HG03378 (cell line): ENCODE results near the gene ZNF367.

Experiments used
- ATAC-seq: cut with Tn5 transposase; IDR thresholded peaks from one replicate; pipeline ENCODE4 v1.9.1; 2021; ENCODE audit warnings: mild to moderate bottlenecking, moderate library complexity; ENCODE audit not compliant: unreplicated experiment

The ZNF367 gene

GRCh38 chr9:96418083-96418919, at the start of gene ZNF367:
Gene ZNF367 (minus strand): TSS chr9:96418370. CDS start chr9:96418032, 338 bp downstream.
- peak; percentile 49 for ATAC-seq

DNA sequence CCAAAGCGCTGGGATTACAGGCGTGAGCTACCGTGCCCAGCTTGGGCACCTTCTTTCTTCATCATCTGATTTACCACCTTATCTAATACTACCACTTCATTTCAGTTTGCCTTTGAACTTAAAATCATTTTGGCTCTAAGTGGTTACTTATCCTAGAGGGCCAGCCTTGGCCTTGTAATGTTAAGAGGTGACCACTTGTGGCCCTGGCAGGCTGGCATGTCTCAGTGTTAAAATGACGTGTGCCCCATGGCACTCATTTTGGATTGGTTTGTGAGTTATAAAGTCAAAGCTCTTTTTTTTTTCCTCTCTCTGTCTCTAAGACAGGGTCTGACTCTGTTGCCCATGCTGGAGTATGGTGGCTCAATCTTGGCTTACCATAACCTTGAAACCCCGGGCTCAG, 49.6 kb upstream of the ZNF367 start:
- no peak for ATAC-seq

DNA sequence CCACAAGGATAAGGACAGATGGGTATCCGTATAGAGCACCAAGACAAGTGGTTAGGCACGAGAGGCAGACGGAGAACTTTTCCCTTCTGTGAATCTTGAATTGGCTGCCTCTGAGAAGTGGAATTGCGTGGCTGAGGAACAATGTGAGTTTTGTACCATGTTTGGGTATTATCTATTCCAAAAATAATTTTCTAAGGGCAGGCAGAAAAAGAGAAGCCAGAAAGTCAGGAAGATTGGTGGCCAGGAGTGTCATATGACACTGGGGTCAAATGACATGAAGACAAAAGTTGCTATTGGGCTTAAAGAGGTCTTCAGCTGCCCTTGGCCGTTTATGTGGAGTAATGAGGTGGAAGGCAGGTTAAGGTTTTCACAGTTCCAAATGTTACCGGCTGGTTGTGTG, 46.3 kb upstream of the ZNF367 start:
- no peak for ATAC-seq

GRCh38 chr9:96462541-96462940, 44.4 kb upstream of the ZNF367 start:
- ATAC-seq, result no peak

- no peak for ATAC-seq
Measured at GRCh38 chr9:96461336-96461735, 43.2 kb upstream of the ZNF367 start.

- no peak for ATAC-seq
Measured at GRCh38 chr9:96460882-96461281, 42.7 kb upstream of the ZNF367 start.

- ATAC-seq, result no peak
Measured at GRCh38 chr9:96460470-96460869, 42.3 kb upstream of the ZNF367 start.

DNA sequence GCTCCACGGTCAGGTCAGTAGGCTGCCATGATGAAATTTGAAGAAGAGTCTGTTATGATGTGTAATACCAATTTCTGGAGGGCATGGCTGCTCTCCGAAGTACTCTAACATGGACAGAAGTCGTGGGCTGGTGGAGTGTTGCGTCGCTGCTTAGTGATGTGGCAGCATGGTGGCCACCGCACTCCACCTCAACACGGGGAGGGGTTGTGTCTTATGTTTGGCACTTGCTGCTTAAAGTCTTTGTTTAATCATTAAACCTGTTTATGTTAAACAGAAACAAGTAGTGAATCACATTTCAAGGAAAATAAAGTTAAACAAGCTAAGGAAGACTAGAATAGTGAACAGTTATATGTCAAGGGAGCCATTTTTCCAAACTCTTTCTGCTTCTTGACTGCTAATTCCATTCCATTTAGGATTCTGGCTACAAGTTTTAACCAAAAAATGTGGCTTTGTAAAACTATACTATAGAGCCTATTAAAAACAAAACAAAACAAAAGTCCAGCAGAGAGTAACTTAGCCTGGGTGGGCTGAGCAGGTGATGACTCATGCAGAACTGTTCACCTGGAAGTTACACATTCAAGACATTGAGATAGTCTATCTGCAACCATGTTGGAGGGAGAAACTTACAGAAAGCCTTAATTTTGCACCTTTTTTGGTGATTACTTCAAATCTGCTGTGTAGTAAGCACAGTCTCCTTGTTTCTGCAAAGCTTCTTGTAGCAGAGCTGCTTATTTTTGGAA, 41.3 kb upstream of the ZNF367 start:
- no peak for ATAC-seq

- no peak for ATAC-seq
Measured at GRCh38 chr9:96458226-96458625, 40.1 kb upstream of the ZNF367 start.

- ATAC-seq, result no peak
Measured at GRCh38 chr9:96457266-96457665, 39.1 kb upstream of the ZNF367 start.

GRCh38 chr9:96453625-96454024, 35.5 kb upstream of the ZNF367 start:
- no peak for ATAC-seq

DNA sequence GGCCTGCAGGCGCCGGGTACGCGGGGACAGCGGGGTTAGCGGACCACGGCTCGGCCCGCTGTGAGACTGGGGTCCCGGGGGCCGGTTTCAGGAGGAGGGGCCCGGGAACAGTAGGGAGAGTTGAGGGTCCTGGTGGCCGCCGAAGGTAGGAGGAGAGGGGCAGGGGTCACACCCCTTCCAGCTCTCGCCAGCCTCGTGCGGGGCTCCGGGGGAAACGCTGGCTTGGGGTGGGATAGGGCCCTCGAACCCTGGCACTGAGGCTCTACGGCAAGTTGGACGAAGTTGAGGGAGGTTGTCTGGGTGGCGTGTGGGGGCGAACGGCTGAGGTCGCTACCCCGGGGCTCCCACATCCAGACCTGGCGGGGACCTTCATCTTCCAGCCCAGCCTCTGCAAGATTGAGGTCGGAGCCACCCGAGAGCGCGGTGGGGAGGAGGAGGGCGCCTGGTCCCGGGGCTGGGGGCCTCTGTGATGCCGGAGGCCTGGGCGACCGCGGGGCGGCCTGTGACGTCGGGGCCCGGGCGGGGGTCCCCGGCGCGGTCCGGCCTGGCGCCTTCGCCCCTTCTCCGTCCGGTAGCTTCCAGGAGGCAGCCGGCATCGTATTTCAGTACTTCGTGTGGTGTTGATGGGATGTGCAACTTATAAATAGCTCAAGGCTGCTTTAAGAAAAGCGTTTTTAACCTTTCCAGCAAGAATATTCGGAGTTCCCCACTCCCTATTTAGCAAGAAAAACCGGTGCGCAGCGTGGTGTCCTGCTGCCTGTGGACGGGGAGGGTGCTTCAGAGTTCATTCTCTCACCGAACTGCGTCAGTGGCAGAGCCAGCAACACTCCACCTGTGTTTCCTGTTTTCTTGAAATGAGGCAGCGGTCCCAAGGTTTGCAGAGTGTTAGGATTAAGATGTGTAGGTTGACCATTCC, 32.7 kb upstream of the ZNF367 start:
- ATAC-seq, result no peak

DNA sequence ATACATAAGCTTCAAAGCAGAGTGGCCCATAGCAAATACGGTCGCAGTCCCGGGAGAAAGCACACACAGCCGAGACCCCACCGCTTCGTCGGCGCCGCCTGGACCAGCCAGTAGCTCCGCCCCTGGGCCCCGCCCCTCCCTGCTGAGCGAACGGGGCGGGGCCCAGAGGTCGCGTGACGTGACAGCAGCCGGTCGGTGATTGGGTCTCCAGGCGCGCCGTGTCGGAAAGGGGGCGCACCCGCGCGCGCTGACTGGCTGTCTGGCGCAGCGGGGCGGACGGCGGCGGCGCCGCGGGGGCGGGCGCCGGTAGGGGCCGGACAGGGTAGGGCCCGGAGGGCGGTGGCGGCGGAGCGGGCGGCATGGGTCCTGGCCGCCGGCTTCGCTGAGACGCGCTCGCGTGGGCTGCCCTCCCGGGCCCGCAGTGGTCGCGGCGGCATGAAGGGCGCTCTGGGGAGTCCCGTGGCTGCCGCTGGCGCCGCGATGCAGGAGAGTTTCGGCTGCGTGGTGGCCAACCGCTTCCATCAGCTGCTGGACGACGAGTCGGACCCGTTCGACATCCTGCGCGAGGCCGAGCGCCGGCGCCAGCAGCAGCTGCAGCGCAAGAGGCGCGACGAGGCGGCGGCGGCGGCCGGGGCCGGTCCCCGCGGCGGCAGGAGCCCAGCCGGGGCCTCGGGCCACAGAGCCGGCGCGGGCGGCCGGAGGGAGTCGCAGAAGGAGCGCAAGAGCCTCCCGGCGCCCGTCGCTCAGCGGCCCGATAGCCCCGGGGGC, 31.9 kb upstream of the ZNF367 start, which contains the start of gene HABP4:
HABP4 (plus strand) TSS at position 325 of the 768 bp plus-strand sequence; CDS start at position 436, 111 bp downstream.
- peak; percentile 78 for ATAC-seq

DNA sequence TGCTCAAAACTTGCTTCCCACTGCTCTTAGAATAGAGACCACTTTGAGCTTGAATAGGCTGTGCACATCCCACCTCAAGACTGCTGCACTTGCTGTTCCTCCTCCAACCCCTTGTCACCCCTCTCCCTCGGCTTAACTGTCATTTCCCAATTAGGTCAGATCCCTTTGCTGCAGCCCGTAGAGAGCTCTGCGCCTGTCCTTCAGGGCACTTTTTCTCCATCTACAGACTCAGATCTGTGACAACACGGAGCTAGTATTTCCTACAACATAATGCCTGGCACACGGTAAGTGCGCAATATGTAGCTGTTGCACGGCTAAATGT, 31.3 kb upstream of the ZNF367 start:
- ATAC-seq, result peak; percentile 34

DNA sequence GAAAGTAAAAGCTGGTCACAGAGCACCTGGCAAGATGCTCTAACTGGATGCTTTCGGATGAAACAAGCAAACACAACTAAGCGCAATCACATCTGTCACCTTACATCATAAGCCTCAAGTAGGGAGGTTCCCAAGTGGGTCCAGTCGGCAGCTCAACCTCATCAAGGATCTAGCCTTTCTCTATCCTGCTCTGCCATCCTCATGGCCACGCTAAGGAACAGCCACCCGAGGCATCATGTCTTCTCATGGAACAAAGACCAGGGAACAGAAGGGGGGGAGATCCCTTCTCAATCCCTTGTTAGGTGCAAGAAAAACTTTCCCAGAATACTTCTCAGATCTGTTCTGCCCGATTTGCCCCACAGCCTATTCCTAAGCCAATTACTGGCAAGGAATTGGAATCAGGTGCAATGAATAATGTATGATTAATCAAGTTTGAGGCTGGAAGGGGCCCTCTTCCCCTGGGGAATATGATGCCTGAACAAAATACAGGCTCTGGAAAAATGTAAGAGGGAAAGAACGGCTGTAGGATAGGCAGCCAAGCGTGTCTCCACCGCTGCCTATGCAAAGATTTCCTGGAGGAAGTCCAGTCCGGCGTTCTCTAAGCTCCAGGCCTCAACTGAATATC, 30.5 kb upstream of the ZNF367 start:
- ATAC-seq, result no peak

GRCh38 chr9:96447406-96447805, 29.2 kb upstream of the ZNF367 start:
- no peak for ATAC-seq

DNA sequence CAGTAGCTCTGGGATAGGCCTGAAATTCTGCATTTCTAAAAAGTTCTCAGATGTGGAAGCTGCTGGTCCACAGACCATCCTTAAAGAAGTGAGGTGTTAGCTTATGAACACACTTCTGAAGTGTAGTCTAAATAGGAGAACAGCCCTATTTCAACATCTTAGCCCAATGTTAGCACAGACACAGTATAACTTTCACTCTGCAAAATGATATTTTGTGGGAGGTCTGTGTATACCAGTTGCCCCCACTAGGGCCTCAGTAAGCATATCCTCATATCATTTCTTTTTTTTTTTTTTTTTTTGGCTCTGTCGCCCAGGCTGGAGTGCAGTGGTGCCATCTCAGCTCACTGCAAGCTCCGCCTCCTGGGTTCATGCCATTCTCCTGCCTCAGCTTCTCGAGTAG, 24.3 kb upstream of the ZNF367 start:
- ATAC-seq, result no peak

DNA sequence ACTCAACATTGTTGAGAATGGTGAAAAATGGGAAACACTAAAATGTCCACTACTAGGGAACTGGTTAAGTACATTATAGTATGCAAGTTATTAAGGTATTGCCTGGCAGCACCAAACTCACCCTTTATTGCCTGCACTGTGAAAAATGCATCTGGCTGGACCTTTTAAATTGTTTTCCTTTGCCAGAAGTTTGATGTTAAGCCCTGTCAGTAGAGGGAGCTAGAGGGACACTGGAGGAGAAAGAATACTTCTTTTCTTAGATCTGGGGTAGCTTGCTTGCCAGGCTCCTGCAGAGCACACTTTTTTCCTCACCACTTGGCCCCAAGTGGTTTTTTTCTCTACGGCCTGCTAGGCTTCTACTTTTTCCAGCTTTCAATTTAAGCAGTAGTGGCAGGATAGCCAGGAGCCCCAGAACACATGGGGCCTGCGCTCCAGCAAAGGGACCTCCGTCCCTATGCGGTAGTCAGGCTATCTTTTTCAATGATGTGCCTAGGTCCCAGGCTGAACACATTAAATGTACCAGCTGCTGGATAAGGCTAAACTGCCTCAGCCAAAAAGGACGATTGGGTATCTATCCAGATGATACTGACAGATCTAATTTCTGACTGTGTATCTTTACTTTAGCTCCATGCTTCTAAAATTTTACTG, 23.8 kb upstream of the ZNF367 start:
- ATAC-seq, result no peak

GRCh38 chr9:96440671-96441199, 22.6 kb upstream of the ZNF367 start:
- ATAC-seq, result no peak
